ENCODE measurements around the gene MMP23B.
"Not testable (repeated sequence)": the region's sequence is repeated elsewhere in the genome, so short reads cannot be mapped to it uniquely, and the experiment has no call there.

Gene MMP23B

GRCh38 chr1:1671365-1672119, 39.6 kb downstream of the MMP23B start:
- DNase-seq: no peak

- DNase-seq: no peak
These were observed 40.4 kb downstream of the MMP23B start for GRCh38 chr1:1672181-1672965.

GRCh38 chr1:1674806-1675205, 42.8 kb downstream of the MMP23B start:
- not testable (repeated sequence) for DNase-seq

- DNase-seq: not testable (repeated sequence)
These were observed 43.2 kb downstream of the MMP23B start for GRCh38 chr1:1675218-1675617.

GRCh38 chr1:1676087-1676486, 44.1 kb downstream of the MMP23B start:
- not testable (repeated sequence) for DNase-seq

- no peak for DNase-seq
These were observed 46.0 kb downstream of the MMP23B start for GRCh38 chr1:1677718-1678580.

- no peak for DNase-seq
These were observed 46.8 kb downstream of the MMP23B start for GRCh38 chr1:1678581-1679380.

GRCh38 chr1:1680031-1680911, 48.3 kb downstream of the MMP23B start:
- no peak for DNase-seq

- DNase-seq: no peak
These were observed 48.9 kb downstream of the MMP23B start for GRCh38 chr1:1680912-1681273.

- DNase-seq: no peak
These were observed 51.3 kb downstream of the MMP23B start for GRCh38 chr1:1683104-1683905.

Measured in NCI-H69 (cell line).